ENCODE data around the gene MAN2C1.

MAN2C1 gene

GRCh38 chr15:75360391-75360790 lies 8.0 kb downstream of the MAN2C1 start:
- H3K9ac ChIP-seq (ENCODE audit: low read length) = no peak overlapping the region
- H3K9me3 ChIP-seq (ENCODE audit: control insufficient read depth, low read length) = no peaks in the 10 kb centered on the region
- no peak overlapping the region for H3K4me3 ChIP-seq (ENCODE audit: low read length)
- H3K4me1 ChIP-seq (ENCODE audit: control insufficient read depth, insufficient read depth, low read length) = no peaks in the 10 kb centered on the region
- peaks cover 36% of the 10 kb centered on the region for H3K36me3 ChIP-seq (ENCODE audit: control insufficient read depth, insufficient read depth, low read length)
- H3K27me3 ChIP-seq (ENCODE audit: control insufficient read depth, insufficient read depth, low read length) = no peaks in the 10 kb centered on the region

- no peaks in the 10 kb centered on the region for H3K27me3 ChIP-seq (ENCODE audit: control insufficient read depth, insufficient read depth, low read length)
- no peaks in the 10 kb centered on the region for H3K4me1 ChIP-seq (ENCODE audit: control insufficient read depth, insufficient read depth, low read length)
- peaks cover 35% of the 10 kb centered on the region for H3K36me3 ChIP-seq (ENCODE audit: control insufficient read depth, insufficient read depth, low read length)
- no peak overlapping the region for H3K9ac ChIP-seq (ENCODE audit: low read length)
- no peak overlapping the region for H3K4me3 ChIP-seq (ENCODE audit: low read length)
- H3K9me3 ChIP-seq (ENCODE audit: control insufficient read depth, low read length) = no peaks in the 10 kb centered on the region
Measured at GRCh38 chr15:75359537-75360250, 8.7 kb downstream of the MAN2C1 start.

DNA sequence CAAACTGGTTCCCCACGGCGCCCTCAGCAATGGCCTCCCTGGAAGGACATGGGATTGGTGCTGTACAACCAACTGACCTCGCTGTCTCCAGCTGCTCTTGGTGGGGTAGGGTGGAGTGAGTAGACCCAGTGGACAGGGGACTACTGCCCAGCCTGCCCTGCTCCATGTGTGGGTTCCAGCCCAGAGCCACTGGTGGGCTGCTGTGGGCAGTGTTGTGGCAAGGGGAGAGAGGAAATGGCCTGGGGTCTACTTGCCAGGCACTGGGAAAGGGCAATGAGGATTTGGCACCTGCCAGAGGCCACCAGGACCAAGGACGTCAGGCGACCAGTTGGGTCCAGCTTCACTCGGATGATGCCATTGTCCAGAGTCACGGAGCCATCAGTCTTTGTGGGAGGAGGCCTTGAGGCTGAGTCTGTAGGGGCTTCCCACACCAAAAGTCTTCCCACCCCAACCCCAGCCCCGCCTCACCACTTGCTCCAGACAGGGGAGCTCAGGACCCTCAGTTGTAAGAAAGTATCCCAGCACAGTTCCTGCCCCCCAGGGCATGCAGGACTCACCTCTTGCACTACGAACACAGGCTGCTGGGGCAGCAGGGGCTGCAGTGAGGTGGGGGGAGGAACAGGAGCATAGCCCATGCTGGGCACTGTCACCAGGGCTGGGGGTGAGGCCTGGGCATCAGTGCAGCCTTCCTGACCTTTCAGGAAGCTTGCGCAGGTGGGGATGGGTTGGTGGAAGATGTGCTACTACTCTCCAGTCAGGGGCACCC lies 9.5 kb downstream of the MAN2C1 start:
- H3K27me3 ChIP-seq (ENCODE audit: control insufficient read depth, insufficient read depth, low read length) = no peaks in the 10 kb centered on the region
- H3K4me3 ChIP-seq (ENCODE audit: low read length) = no peak overlapping the region
- peaks cover 28% of the 10 kb centered on the region for H3K36me3 ChIP-seq (ENCODE audit: control insufficient read depth, insufficient read depth, low read length)
- no peak overlapping the region for H3K9ac ChIP-seq (ENCODE audit: low read length)
- H3K4me1 ChIP-seq (ENCODE audit: control insufficient read depth, insufficient read depth, low read length) = no peaks in the 10 kb centered on the region
- H3K9me3 ChIP-seq (ENCODE audit: control insufficient read depth, low read length) = no peaks in the 10 kb centered on the region

DNA sequence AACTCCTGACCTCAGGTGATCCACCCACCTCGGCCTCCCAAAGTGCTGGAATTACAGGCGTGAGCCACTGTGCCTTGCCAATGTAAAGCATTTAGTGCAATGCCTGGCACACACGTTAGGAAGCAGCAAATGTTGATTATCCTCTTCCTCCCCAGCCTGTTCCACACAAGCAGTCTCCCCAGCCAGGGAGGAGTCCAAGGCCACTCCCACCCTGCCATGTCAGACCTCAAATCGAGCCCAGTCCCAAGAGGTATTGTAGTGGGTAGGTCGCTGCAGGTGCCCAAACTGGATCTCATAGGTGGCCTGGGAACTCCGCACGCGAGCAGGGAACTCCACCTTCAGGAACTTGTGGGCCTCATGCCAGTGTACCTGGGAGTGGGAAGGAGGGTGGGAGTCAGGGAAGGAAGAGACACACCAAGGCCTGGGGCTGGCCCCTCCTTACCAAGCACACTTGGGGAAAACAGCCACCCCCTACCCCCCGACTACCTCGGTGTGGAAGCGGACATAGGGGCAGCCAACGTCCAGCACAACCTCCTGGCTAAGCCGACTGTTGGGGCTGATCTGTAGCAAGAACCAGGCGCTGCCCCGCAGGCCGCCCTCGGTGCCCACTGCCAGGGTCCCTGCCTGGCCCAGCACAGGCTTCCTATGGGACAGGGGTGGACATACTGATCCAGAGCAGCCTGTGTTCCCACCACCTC lies 10.3 kb downstream of the MAN2C1 start:
- Histone ChIP-seq H3K9me3 (ENCODE audit: control insufficient read depth, low read length) (no peaks in the 10 kb centered on the region), H3K4me1 (ENCODE audit: control insufficient read depth, insufficient read depth, low read length) (no peaks in the 10 kb centered on the region), H3K4me3 (ENCODE audit: low read length) (no peak overlapping the region), H3K36me3 (ENCODE audit: control insufficient read depth, insufficient read depth, low read length) (peaks cover 24% of the 10 kb centered on the region), H3K27me3 (ENCODE audit: control insufficient read depth, insufficient read depth, low read length) (no peaks in the 10 kb centered on the region), H3K9ac (ENCODE audit: low read length) (no peak overlapping the region)

DNA sequence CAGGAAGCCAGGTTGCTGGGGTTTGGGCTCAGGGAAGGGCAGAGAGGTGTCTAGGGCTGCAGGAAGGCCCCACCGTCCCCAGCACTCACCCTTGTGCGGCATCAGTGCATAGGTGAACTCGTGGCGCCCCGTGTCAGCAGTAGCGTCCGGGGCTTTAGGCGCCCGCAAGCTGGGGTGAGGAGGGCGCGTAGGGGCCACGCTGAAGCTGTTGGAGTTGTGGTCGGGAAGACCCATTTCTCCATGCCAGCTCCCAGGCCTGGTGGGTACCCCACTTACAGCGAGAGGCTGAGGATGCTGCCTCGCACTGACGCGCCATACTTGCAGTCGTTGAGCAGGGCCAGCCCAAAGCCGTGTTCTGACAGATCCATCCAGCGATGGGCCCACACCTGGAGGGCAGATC lies 11.9 kb downstream of the MAN2C1 start:
- H3K27me3 ChIP-seq (ENCODE audit: control insufficient read depth, insufficient read depth, low read length) = no peaks in the 10 kb centered on the region
- H3K9me3 ChIP-seq (ENCODE audit: control insufficient read depth, low read length) = no peaks in the 10 kb centered on the region
- no peaks in the 10 kb centered on the region for H3K4me1 ChIP-seq (ENCODE audit: control insufficient read depth, insufficient read depth, low read length)
- H3K9ac ChIP-seq (ENCODE audit: low read length) = no peak overlapping the region
- no peak overlapping the region for H3K4me3 ChIP-seq (ENCODE audit: low read length)
- H3K36me3 ChIP-seq (ENCODE audit: control insufficient read depth, insufficient read depth, low read length) = peaks cover 21% of the 10 kb centered on the region

DNA sequence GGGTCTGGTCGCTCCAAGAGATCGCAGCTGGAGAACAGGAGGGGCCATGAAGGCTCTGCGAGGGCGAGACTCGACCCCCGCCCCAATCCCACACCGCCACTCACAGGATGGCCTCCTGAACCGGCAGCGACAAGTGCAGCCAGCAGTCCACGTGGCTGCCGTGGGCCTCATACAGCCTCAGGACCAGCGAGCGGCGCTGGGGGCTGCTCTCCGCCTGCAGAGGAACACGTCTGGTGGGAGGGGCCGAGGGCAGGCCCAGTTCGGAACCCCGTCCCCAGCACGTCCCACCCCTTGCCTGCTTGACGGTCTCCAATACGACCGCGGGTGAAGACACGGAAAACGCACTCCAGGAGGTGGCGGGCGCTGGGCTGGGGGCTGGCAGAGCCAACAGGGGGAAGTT lies 12.4 kb downstream of the MAN2C1 start:
- Histone ChIP-seq H3K9me3 (ENCODE audit: control insufficient read depth, low read length) (no peaks in the 10 kb centered on the region), H3K4me1 (ENCODE audit: control insufficient read depth, insufficient read depth, low read length) (no peaks in the 10 kb centered on the region), H3K27me3 (ENCODE audit: control insufficient read depth, insufficient read depth, low read length) (no peaks in the 10 kb centered on the region), H3K4me3 (ENCODE audit: low read length) (no peak overlapping the region), H3K9ac (ENCODE audit: low read length) (no peak overlapping the region), H3K36me3 (ENCODE audit: control insufficient read depth, insufficient read depth, low read length) (peaks cover 19% of the 10 kb centered on the region)

- no peaks in the 10 kb centered on the region for H3K9me3 ChIP-seq (ENCODE audit: control insufficient read depth, low read length)
- no peaks in the 10 kb centered on the region for H3K4me1 ChIP-seq (ENCODE audit: control insufficient read depth, insufficient read depth, low read length)
- no peaks in the 10 kb centered on the region for H3K27me3 ChIP-seq (ENCODE audit: control insufficient read depth, insufficient read depth, low read length)
- peaks cover 19% of the 10 kb centered on the region for H3K36me3 ChIP-seq (ENCODE audit: control insufficient read depth, insufficient read depth, low read length)
- H3K4me3 ChIP-seq (ENCODE audit: low read length) = no peak overlapping the region
- no peak overlapping the region for H3K9ac ChIP-seq (ENCODE audit: low read length)
Measured at GRCh38 chr15:75355369-75355768, 13.0 kb downstream of the MAN2C1 start.

GRCh38 chr15:75354454-75354853 lies 14.0 kb downstream of the MAN2C1 start:
- no peak overlapping the region for H3K4me3 ChIP-seq (ENCODE audit: low read length)
- H3K9me3 ChIP-seq (ENCODE audit: control insufficient read depth, low read length) = no peaks in the 10 kb centered on the region
- H3K9ac ChIP-seq (ENCODE audit: low read length) = no peak overlapping the region
- H3K36me3 ChIP-seq (ENCODE audit: control insufficient read depth, insufficient read depth, low read length) = peaks cover 12% of the 10 kb centered on the region
- no peaks in the 10 kb centered on the region for H3K4me1 ChIP-seq (ENCODE audit: control insufficient read depth, insufficient read depth, low read length)
- H3K27me3 ChIP-seq (ENCODE audit: control insufficient read depth, insufficient read depth, low read length) = no peaks in the 10 kb centered on the region

DNA sequence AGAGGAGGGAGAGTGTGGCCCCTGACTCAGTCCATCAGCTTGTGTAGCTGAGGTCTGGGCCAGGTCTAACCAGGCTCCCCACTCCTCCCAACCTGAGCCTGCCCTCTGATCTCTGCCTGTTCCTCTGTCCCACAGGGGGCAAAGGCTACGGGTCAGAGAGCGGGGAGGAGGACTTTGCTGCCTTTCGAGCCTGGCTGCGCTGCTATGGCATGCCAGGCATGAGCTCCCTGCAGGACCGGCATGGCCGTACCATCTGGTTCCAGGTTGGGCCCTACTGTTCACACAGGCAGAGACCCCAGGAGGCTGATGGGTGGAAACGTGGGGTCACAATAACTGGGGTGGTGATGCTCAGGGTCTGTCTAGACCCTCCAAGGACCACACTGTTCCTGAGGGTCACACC lies 14.8 kb downstream of the MAN2C1 start:
- Histone ChIP-seq H3K9me3 (ENCODE audit: control insufficient read depth, low read length) (no peaks in the 10 kb centered on the region), H3K27me3 (ENCODE audit: control insufficient read depth, insufficient read depth, low read length) (no peaks in the 10 kb centered on the region), H3K36me3 (ENCODE audit: control insufficient read depth, insufficient read depth, low read length) (peaks cover 8% of the 10 kb centered on the region), H3K4me3 (ENCODE audit: low read length) (no peak overlapping the region), H3K9ac (ENCODE audit: low read length) (no peak overlapping the region), H3K4me1 (ENCODE audit: control insufficient read depth, insufficient read depth, low read length) (peaks cover 7% of the 10 kb centered on the region)

- Histone ChIP-seq H3K9me3 (ENCODE audit: control insufficient read depth, low read length) (no peaks in the 10 kb centered on the region), H3K27me3 (ENCODE audit: control insufficient read depth, insufficient read depth, low read length) (no peaks in the 10 kb centered on the region), H3K9ac (ENCODE audit: low read length) (no peak overlapping the region), H3K4me3 (ENCODE audit: low read length) (no peak overlapping the region), H3K4me1 (ENCODE audit: control insufficient read depth, insufficient read depth, low read length) (peaks cover 10% of the 10 kb centered on the region), H3K36me3 (ENCODE audit: control insufficient read depth, insufficient read depth, low read length) (peaks cover 8% of the 10 kb centered on the region)
Measured at GRCh38 chr15:75352186-75353080, 16.0 kb downstream of the MAN2C1 start.

DNA sequence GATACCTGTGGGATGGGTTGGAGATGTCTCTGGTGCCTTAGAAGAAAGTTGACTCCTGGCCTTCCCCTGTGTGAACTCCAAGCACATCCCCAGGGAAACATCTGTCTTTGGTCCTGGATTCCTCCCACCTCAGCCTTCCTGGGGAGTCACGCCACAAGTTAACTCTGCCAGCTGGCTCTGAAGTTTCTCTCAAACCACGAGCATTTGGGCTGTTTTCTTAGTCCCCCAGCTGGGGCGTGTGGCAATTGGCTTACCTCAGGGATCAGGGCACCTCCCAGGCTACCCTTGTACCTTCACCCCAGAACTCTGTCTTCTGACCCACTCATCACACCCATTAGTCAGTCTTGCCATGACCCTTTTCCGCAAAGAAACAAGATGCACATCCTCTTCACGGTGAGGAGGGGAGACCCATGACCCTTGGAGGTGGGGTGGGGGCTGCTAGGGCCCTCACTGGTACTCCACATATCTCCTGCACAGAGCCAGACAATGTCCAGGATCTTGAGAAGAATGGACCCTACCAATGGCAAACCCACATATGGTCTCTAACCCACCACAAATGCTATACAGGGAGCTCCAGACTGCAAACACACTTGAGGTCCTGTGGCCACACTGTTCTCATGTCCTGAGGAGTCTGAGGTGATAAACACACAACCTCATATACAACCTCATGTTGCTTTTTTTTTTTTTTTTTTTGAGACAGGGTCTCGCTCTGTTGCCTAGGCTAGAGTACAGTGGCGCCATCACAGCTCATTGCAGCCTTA lies 17.6 kb downstream of the MAN2C1 start:
- H3K9me3 ChIP-seq (ENCODE audit: control insufficient read depth, low read length) = no peaks in the 10 kb centered on the region
- no peaks in the 10 kb centered on the region for H3K27me3 ChIP-seq (ENCODE audit: control insufficient read depth, insufficient read depth, low read length)

More for the DNA sequence above, 17.6 kb downstream of the MAN2C1 start:
- peaks cover 3% of the 10 kb centered on the region for H3K36me3 ChIP-seq (ENCODE audit: control insufficient read depth, insufficient read depth, low read length)
- H3K4me1 ChIP-seq (ENCODE audit: control insufficient read depth, insufficient read depth, low read length) = peaks cover 18% of the 10 kb centered on the region
- no peak overlapping the region for H3K4me3 ChIP-seq (ENCODE audit: low read length)
- no peak overlapping the region for H3K9ac ChIP-seq (ENCODE audit: low read length)

All from mucosa of stomach (tissue), 1 donor.